Measurements from ENCODE around the gene DGLUCY.
"Not testable (repeated sequence)": the region's sequence is repeated elsewhere in the genome, so short reads cannot be mapped to it uniquely, and the experiment has no call there.

DGLUCY gene, protein sequence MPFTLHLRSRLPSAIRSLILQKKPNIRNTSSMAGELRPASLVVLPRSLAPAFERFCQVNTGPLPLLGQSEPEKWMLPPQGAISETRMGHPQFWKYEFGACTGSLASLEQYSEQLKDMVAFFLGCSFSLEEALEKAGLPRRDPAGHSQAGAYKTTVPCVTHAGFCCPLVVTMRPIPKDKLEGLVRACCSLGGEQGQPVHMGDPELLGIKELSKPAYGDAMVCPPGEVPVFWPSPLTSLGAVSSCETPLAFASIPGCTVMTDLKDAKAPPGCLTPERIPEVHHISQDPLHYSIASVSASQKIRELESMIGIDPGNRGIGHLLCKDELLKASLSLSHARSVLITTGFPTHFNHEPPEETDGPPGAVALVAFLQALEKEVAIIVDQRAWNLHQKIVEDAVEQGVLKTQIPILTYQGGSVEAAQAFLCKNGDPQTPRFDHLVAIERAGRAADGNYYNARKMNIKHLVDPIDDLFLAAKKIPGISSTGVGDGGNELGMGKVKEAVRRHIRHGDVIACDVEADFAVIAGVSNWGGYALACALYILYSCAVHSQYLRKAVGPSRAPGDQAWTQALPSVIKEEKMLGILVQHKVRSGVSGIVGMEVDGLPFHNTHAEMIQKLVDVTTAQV

DNA sequence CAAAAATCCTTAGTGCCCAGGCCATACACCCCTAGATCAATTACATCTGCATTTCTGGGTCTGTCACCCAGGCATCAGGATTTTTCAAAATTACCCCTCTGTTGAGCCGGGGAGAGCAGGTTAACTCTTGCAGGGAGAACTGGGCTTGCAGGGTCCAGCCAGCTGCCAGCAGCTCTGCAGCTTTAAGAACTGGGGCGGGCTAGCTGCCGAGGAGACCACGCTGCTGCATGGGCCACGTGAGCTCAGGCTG, at the start of gene DGLUCY:
DGLUCY (plus strand) TSS at position 245 of the 250 bp plus-strand sequence. CDS start 46,222 bp downstream, outside the sequence.
- peak; percentile 71 to 80 for DNase-seq

DNA sequence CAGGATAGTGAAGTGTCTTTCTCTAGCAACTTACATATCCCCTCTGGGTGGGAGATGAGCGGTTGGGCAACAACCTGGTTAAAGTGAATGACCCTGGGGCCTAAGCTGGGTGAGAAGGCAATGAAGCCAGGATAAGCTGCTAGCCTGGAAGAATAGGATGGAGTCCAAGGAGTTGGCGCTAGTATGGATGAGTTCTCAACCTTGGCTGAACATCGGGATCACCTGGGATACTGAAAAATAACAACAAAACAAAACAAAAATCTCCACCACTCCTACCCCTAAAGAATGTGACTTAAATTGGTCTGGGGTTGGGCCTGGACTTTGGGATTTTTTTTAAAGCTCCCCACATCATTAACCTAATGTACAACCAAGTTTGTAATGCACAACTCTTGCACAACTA, 48.6 kb upstream of the DGLUCY start:
- no peak for DNase-seq

- no peak for DNase-seq
Observed at GRCh38 chr14:91067186-91067585, 46.7 kb upstream of the DGLUCY start.

GRCh38 chr14:91068642-91069041, 45.2 kb upstream of the DGLUCY start:
- DNase-seq = no peak

GRCh38 chr14:91070572-91070971, 43.3 kb upstream of the DGLUCY start:
- DNase-seq = no peak

DNA sequence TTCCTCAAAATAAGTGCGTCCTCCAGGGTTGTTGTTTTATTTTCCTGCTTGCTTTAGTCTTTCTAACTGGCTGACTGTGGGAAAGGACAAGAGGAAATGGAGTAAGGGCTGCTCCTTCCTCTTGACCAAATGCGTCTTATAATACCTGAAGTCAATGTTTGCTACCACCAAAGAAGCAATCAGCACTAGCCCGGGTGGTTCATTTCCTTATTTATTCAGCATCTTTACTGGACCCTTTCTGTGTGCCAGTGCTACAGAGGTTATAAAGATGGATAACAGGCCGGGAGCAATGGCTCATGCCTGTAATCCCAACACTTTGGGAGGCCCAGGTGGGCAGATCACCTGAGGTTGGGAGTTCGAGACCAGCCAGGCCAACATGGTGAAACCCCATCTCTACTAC, 38.3 kb upstream of the DGLUCY start:
- no peak for DNase-seq

DNA sequence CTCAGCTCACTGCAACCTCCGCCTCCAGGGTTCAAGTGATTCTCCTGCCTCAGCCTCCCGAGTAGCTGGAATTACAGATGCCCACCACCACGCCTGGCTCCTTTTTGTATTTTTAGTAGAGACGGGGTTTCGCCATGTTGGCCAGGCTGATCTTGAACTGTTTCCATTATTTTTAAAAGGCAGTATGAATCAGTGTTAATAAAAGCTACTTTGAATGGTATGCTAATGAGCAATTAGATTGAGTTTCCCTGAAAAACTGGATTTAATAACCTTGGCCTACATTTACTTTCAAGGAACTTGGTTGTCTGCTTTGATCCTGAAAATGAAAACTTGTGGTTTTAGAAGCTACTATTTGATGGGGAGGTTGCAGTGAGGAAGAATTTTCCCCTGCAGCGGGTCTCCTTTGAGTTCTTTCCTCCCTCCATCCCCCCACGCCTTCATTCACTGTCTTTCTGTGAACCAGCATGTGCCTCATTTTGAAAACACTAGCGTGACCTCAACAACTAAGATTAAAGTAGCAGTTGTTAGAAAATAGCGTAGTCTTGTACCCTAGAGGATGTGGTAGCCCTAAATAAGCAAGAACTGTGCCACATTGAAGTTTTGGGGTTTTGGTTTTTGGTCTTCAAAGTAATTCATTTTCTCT, 35.7 kb upstream of the DGLUCY start:
- no peak for DNase-seq

DNA sequence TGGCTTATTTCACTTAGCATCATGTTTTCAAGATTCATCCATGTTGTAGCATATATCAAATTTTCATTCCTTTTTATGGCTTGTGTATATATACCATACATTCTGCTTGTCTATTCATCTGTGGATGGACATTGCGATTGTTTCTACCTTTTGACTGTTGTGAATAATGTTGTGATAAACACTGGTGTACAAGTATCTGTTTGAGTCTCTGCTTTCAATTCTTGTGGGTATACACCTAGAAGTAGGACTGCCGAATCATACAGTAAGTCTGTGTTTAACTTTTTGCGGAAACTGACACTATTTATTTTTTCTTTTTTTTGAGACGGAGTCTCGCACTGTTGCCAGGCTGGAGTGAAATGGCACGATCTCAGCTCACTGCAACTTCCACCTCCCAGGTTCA, 33.8 kb upstream of the DGLUCY start:
- no peak for DNase-seq

- no peak for DNase-seq
Observed at GRCh38 chr14:91082282-91082681, 31.6 kb upstream of the DGLUCY start.

- no peak for DNase-seq
Observed at GRCh38 chr14:91084516-91084915, 29.4 kb upstream of the DGLUCY start.

DNA sequence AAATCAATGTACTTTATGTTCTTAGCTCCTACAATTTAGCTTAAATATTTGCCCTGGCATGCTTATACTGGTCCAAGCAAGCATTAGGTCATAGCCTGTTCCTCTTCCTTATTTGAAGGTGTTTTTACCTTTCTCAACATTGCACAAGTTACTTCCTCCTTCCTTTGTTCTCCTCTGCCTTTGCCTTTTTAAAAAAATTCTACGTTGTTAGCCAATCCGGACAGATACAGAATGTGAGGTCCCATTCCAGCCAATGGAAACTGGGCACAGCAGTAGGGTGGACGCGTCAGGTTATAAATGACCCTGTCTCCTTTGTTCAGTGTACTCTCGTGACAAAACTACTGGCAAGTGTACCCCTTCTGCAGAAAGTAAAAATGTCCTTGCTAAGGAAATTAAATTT, 26.4 kb upstream of the DGLUCY start:
- not testable (repeated sequence) for DNase-seq

DNA sequence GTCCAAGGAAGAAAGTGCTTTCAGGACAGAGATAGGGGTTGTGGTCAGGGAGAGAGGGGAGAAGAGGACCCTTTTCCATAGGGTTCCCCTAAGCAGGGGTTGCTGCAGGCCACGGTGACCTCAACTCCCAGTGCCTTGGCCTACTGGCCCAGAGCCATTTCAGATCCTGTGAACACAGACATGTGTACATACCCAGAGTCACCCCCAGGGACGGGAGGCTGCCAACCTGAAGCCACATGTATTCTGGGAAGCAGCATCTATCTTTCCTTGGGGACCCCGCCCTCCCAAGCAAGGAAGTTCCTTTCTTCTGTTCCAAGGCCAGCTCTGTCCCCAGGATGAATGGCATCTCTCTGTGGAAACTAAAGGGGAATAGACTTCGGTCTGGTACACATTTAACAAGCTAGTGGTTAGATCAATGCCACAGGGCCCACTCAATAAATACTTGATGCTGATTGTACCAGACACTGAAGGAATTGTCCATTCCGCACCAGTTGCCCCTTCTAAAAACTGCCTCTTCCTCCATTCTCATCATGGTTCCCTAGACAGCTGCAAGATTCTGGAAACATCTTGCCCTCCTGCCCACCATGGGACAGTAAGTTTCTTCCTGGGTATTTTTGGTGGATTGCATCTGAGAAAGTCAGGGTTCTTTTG, 25.2 kb upstream of the DGLUCY start:
- DNase-seq = no peak

- DNase-seq = no peak
Observed at GRCh38 chr14:91089958-91090535, 23.8 kb upstream of the DGLUCY start.

GRCh38 chr14:91090743-91091142, 23.1 kb upstream of the DGLUCY start:
- DNase-seq = no peak

DNA sequence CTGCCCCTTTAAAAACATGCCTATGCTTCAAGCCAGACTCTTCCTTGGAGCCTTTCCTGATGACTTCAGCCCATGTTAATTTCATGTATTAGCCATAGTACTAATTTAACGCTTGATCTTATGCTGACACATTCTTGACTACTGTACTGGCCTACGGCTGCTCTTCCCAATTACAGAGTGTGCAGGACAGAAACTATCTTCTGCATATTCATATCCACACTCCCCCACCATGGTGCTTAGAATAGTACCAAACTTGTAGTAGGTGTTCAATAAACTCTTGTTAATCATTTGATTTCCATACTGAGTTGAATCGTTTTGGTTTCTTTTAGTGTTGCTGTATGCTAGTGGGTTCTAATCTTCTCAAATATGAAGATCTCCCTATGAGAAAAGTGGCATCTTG, 21.8 kb upstream of the DGLUCY start:
- no peak for DNase-seq

- DNase-seq = not testable (repeated sequence)
Observed at GRCh38 chr14:91093743-91094472, 20.0 kb upstream of the DGLUCY start.

GRCh38 chr14:91094772-91095171, 19.1 kb upstream of the DGLUCY start:
- no peak for DNase-seq

GRCh38 chr14:91095178-91095577, 18.7 kb upstream of the DGLUCY start:
- DNase-seq = no peak

DNA sequence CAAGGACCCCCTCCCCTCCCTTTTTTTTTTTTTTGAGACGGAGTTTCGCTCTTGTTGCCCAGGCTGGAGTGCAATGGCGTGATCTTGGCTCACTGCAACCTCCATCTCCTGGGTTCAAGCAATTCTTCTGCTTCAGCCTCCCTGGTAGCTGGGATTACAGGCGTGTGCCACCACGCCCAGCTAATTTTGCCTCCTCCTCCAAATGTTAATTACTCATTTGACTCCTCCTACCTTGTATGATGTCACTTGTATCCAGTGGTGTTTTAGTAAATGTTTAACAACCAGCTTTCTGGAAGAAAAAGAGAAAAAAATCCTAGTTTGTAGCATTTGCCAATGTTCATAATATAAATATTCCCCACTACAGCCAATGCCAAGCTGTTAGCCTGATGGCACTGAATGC, 16.2 kb upstream of the DGLUCY start:
- DNase-seq = not testable (repeated sequence)

GRCh38 chr14:91098591-91098990, 15.3 kb upstream of the DGLUCY start:
- DNase-seq = no peak

GRCh38 chr14:91100102-91100501, 13.8 kb upstream of the DGLUCY start:
- no peak for DNase-seq

- DNase-seq = no peak
Observed at GRCh38 chr14:91103116-91103515, 10.8 kb upstream of the DGLUCY start.

Measured in SHP77 (cell line).